HG03558 (cell line): ENCODE measurements around the gene CDYL2.
A peak's percentile ranks its signal among the peaks of the same experiment; 100 is the strongest.

Source experiments
- ATAC-seq: cut with Tn5 transposase; IDR thresholded peaks from one replicate; pipeline ENCODE4 v1.9.1; 2021; ENCODE audit warnings: moderate number of reproducible peaks; ENCODE audit not compliant: unreplicated experiment; ENCODE audit errors: extremely low read depth

Gene CDYL2

GRCh38 chr16:80608946-80609345 is 195.5 kb downstream of the CDYL2 start:
- no peak for ATAC-seq

- ATAC-seq: no peak
Measured at GRCh38 chr16:80607204-80607603, 197.2 kb downstream of the CDYL2 start.

- no peak for ATAC-seq
Measured at GRCh38 chr16:80606221-80606766, 198.1 kb downstream of the CDYL2 start.

DNA sequence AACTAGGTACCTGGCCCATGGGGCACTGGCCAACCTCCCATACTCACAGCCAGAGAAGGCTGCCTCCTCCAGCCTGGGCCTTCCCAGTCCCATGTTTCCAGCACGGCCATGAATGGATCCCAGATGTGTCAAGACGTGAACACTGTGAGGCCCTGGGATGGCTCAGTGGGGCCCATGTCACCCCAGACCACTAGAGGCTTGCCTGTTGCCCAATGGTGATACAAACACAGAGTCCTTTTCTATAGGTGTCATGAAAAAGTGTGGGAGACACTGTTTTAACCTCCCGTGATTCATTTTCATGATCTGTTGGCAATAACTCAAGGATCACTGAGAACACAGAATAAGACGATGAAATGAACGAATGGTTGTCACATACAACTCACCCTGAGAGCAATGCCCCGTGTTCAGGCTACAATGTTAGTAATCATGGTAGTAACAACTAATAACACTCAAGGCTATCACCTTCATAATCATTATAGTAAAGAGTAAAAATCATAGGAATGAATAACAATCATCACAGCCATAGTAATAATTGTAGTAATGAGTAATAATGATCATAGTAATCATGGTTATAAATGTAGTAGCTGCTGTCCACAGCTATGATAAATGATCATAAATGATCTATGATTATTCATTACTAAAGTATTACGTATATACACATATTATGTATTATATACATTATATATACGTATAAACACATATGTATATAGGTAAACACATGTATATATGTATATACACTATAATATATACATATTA is 199.6 kb downstream of the CDYL2 start:
- ATAC-seq: no peak

GRCh38 chr16:80602894-80603293 is 201.5 kb downstream of the CDYL2 start:
- ATAC-seq: no peak

GRCh38 chr16:80601182-80601581 is 203.2 kb downstream of the CDYL2 start:
- ATAC-seq: no peak

DNA sequence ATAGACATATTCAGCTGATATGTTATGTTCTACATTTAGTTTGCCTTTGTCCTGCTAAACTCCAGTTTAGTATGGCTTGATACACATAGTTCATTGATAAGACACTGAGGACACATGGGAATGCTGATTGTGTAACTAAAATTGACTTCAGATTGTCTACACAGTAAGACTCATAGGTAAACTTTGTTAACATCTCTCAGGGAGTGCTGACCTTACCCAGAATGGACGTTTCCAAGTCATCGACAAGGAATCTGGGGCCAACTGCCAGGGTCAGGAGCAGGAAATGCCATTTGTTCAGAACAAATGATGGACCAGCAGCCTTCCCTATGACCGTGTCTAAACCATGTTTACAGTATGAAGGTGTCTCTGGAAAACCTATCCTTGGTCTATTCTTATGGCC is 204.9 kb downstream of the CDYL2 start:
- ATAC-seq: no peak

DNA sequence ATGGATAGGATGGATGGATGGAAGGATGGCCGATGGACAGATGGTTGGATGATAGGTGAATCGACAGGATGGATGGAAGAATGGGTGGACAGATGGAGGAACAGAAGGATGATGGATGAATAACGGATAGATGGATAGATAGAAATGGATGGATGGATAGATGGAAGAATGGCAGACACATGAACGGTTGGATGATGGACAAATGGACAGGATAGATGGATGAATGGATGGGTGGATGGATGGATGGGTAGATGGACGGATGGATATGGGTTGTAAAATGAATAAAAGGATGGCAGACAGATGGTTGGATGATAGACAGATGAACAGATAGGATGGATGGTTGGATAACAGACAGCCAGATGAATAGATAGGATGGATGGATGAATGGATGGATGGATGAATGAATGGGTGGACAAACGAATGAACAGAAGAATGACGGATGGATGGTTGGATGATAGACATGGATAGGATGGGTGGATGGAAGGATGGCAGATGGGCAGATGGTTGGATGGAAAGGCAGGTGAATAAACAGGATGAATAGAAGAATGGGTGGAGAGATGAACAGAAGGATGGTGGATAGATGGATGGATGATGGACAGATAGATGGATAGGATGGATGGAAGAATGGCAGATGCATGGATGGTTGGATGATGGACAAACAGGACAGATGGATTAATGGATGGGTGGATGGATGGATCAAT is 207.7 kb downstream of the CDYL2 start:
- no peak for ATAC-seq

DNA sequence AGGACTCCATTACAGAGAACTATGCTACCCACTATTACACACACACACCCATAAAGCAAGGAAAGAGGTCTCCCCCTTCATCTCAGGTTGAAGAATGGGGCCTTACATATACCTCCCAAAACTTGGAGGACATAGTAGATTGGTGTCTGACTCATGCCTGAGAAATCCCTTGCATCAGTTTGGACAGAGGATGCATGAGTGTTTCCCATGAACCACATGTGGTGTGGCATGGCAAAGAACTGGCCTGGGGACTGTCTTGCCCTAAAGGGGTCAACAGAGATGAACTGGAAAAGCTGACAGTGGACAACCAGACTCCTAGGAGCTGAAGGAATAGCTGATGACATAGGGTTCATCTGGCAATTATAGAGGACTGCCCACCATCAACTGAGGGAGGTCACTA is 209.6 kb downstream of the CDYL2 start:
- no peak for ATAC-seq

- ATAC-seq: no peak
Measured at GRCh38 chr16:80592273-80592672, 212.1 kb downstream of the CDYL2 start.

DNA sequence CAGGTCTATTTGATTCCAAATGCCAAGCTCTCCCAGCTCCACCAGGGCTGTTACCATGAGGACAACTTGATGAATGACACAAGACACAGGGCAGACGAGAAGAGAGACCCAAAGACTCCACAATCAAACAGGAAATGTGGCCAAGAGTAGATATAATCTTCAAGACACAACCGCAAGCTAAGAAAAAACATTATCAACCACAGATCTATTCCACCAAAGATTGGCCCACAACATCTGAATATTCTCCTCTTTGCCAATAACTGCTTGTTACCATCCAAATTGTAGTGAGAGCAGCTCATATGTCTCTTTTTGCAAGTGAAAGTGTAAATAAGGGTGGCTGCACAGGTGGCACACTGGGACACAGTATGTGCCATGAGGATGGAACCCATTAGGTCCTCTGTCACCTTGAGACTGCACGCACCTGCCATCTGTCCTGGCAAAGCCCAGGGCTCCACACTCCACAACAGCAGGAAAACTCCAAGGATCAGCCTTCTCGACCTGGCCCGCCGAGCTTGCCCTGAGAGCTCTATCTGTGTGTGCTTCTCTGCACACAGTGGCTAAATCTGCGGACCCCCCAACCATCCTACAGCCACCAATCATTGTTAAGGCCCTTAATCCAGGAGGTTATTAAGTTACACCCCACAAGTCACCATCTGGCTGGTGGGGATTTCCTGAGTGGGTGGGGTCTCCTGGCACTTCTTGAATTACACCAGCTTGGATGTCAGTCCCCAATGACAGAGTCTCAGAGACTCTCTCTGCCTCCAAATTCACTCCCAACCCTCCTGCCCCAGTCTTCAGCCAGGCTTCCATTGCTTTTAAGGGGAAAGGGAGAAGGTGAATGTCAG is 213.1 kb downstream of the CDYL2 start:
- no peak for ATAC-seq

GRCh38 chr16:80587071-80587470 is 217.3 kb downstream of the CDYL2 start:
- no peak for ATAC-seq

- no peak for ATAC-seq
Measured at GRCh38 chr16:80586476-80586875, 217.9 kb downstream of the CDYL2 start.

DNA sequence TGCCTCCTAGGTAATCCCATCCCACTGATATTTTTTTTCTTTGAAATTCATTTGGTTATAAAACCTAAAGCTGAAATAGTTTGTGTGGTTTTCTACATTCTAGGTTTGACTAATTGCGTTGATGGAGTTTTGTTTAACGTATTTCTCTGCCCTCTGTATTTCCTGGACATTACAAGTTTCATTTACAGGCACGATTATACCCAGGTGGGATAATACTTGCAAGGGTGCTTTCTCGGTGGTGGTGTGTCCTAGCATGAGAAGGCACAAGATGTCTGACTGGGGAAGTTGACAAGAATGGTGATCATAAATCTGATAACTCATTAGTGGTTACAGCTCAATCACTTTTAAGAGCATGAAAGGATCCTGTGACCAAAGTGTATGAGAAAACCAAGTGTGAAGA is 218.6 kb downstream of the CDYL2 start:
- no peak for ATAC-seq

- ATAC-seq: no peak
Measured at GRCh38 chr16:80583466-80583865, 220.9 kb downstream of the CDYL2 start.

GRCh38 chr16:80580109-80580832 is 224.1 kb downstream of the CDYL2 start:
- peak; percentile 78 for ATAC-seq

- ATAC-seq: no peak
Measured at GRCh38 chr16:80577485-80578280, 226.7 kb downstream of the CDYL2 start.

DNA sequence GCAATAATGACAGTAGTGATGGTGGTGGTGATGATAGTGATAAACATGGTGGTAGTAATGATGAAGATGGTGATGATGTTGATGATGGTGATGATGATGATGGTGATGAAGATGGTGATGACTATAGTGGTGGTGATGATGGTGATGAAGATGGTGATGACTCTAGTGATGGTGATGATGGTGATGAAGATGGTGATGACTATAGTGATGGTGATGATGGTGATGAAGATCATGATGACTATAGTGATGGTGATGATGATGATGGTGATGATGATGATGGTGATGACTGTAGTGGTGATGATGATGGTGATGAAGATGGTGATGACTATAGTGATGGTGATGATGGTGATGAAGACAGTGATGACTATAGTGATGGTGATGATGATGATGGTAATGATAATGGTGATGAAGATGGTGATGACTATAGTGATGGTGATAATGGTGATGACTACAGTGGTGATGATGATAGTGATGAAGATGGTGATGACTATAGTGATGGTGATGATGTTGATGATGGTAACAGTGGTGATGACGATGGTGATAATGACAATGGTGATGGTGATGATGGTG is 228.0 kb downstream of the CDYL2 start:
- no peak for ATAC-seq

- ATAC-seq: no peak
Measured at GRCh38 chr16:80573700-80574120, 230.7 kb downstream of the CDYL2 start.
